Keratinocyte (primary cell): ENCODE data around the gene MANEAL. TPM values are rescaled to one million over a fixed set of nuclear protein-coding genes. Genes with fewer than 3 reads are reported as not detected.

Source experiments
- DNase-seq: peaks from one replicate; pipeline ENCODE4 v3.0.0-alpha.2; 2011; ENCODE audit warnings: low read depth, missing footprints, low spot score
- FAIRE-seq: peaks from 2 replicates; lab custom pipeline; 2011; peaks lifted over from hg19 to GRCh38; lab: Jason Lieb, UNC
- H2AFZ ChIP-seq: 2 replicates; pipeline ENCODE4 v1.6.0; 2012; ENCODE audit warnings: low read length, control low read depth, inconsistent platforms; ENCODE audit not compliant: control insufficient read depth
- H3K27ac ChIP-seq: 2 replicates; pipeline ENCODE4 v1.5.1; 2011; ENCODE audit warnings: low read length; ENCODE audit not compliant: control insufficient read depth, insufficient read depth
- H3K27me3 ChIP-seq: 3 replicates; pipeline ENCODE4 v1.6.0; 2011; ENCODE audit warnings: low read length; ENCODE audit not compliant: control insufficient read depth, insufficient read depth; ENCODE audit errors: extremely low read depth
- H3K36me3 ChIP-seq, 2 experiments: 2 replicates in 1 of 2; 3 replicates in 1 of 2; pipeline ENCODE4 v1.5.1; 2011; ENCODE audit warnings: low read length in 2 of 2, mild to moderate bottlenecking in 1 of 2; ENCODE audit not compliant: control insufficient read depth in 2 of 2, insufficient read depth in 2 of 2; ENCODE audit errors: extremely low read depth in 1 of 2
- H3K4me1 ChIP-seq: 3 replicates; pipeline ENCODE4 v1.5.1; 2011; ENCODE audit warnings: low read length; ENCODE audit not compliant: control insufficient read depth, insufficient read depth; ENCODE audit errors: extremely low read depth
- H3K4me2 ChIP-seq: 3 replicates; pipeline ENCODE4 v1.6.0; 2011; ENCODE audit warnings: low read depth, low read length; ENCODE audit not compliant: control insufficient read depth, insufficient read depth; ENCODE audit errors: extremely low read depth
- H3K4me3 ChIP-seq, 3 experiments: fragments of 200-600 bp in 1 of 3; sonication (generic) in 1 of 3; 2 replicates in 2 of 3; 3 replicates in 1 of 3; pipeline ENCODE4 v1.5.1; 2011 to 2016; ENCODE audit warnings: low read length in 3 of 3, mild to moderate bottlenecking in 3 of 3, control low read depth in 2 of 3, inconsistent platforms in 1 of 3, low read depth in 1 of 3, mixed read lengths in 1 of 3, mixed run types in 1 of 3, moderate library complexity in 1 of 3; ENCODE audit not compliant: control insufficient read depth in 2 of 3, insufficient read depth in 2 of 3; ENCODE audit errors: extremely low read depth in 1 of 3
- H3K79me2 ChIP-seq: 2 replicates; pipeline ENCODE4 v1.6.0; 2012; ENCODE audit warnings: low read length; ENCODE audit not compliant: control insufficient read depth, insufficient read depth
- H3K9ac ChIP-seq: 3 replicates; pipeline ENCODE4 v1.6.0; 2011; ENCODE audit warnings: low read length; ENCODE audit not compliant: control insufficient read depth, insufficient read depth; ENCODE audit errors: extremely low read depth
- H3K9me1 ChIP-seq: 3 replicates; pipeline ENCODE4 v1.6.0; 2011; ENCODE audit warnings: low read length; ENCODE audit not compliant: control insufficient read depth, insufficient read depth; ENCODE audit errors: extremely low read depth
- H3K9me3 ChIP-seq: 2 replicates; pipeline ENCODE4 v1.5.1; 2012; ENCODE audit warnings: low read depth, low read length; ENCODE audit not compliant: control insufficient read depth
- H4K20me1 ChIP-seq: 3 replicates; pipeline ENCODE4 v1.6.0; 2011; ENCODE audit warnings: low read length; ENCODE audit not compliant: control insufficient read depth, insufficient read depth; ENCODE audit errors: extremely low read depth
- EZH2 ChIP-seq: IDR thresholded peaks from one replicate; pipeline ENCODE4 v1.6.1; 2012; ENCODE audit warnings: inconsistent platforms, mild to moderate bottlenecking, low read length, moderate library complexity
- dilution Hi-C: fragments of 300-500 bp; cut with MboI; formaldehyde crosslinking; loops from one replicate; pipeline ENCODE4 v1.7.0; 2020; ENCODE audit warnings: low sequenced_read_pairs; ENCODE audit not compliant: extremely low pct_ligation_motif_present
- polyA plus RNA-seq, 5 experiments: library from polyadenylated mRNA; depleted of rRNA in 3 of 5; stranded (reverse) in 3 of 5; stranded (forward) in 1 of 5; unstranded in 1 of 5; fragments of >200 nt; gene quantifications; 1 replicate in 1 of 5; 2 replicates in 3 of 5; 3 replicates in 1 of 5; pipeline versions ENCODE4 v1.2.1 to v1.2.3, GENCODE V29; 2011 to 2012; ENCODE audit warnings: missing spikeins in 2 of 5, low read depth in 1 of 5, low replicate concordance in 1 of 5
- TF ChIP-seq, protein P1 (sequence below), 3 experiments: IDR thresholded peaks in 1 of 3; conservative IDR thresholded peaks in 1 of 3; optimal IDR thresholded peaks in 1 of 3; 2 replicates in 2 of 3; 3 replicates in 1 of 3; pipeline versions ENCODE3 to v1.5.1; 2011; ENCODE audit warnings: low read length in 3 of 3, mild to moderate bottlenecking in 3 of 3, moderate library complexity in 2 of 3, control low read depth in 1 of 3, inconsistent platforms in 1 of 3; ENCODE audit not compliant: insufficient read depth in 2 of 3; ENCODE audit errors: extremely low read depth in 1 of 3

The MANEAL gene
- polyA plus RNA-seq, 1 donor (not counting 4 experiments of a cell fraction or from before 2014, with no cell fraction given): 0.37 TPM

- Histone ChIP-seq H3K4me2 (no peak overlapping the region), H3K9ac (no peak overlapping the region), H3K9me1 (no peaks in the 10 kb centered on the region), H3K4me3 (no peak overlapping the region), H4K20me1 (no peaks in the 10 kb centered on the region), H3K27ac (no peak overlapping the region), H3K36me3 (no peaks in the 10 kb centered on the region), H3K9me3 (no peaks in the 10 kb centered on the region), H3K79me2 (no peaks in the 10 kb centered on the region), H2AFZ (no peak overlapping the region), H3K4me1 (no peaks in the 10 kb centered on the region), H3K27me3 (peaks cover 66% of the 10 kb centered on the region)
- TF ChIP-seq EZH2: peak; percentile 56
- TF ChIP-seq, protein P1, sequence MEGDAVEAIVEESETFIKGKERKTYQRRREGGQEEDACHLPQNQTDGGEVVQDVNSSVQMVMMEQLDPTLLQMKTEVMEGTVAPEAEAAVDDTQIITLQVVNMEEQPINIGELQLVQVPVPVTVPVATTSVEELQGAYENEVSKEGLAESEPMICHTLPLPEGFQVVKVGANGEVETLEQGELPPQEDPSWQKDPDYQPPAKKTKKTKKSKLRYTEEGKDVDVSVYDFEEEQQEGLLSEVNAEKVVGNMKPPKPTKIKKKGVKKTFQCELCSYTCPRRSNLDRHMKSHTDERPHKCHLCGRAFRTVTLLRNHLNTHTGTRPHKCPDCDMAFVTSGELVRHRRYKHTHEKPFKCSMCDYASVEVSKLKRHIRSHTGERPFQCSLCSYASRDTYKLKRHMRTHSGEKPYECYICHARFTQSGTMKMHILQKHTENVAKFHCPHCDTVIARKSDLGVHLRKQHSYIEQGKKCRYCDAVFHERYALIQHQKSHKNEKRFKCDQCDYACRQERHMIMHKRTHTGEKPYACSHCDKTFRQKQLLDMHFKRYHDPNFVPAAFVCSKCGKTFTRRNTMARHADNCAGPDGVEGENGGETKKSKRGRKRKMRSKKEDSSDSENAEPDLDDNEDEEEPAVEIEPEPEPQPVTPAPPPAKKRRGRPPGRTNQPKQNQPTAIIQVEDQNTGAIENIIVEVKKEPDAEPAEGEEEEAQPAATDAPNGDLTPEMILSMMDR (optimal IDR thresholded peaks at IDR 0.05 in 1 of 3, IDR thresholded peaks at IDR 0.05 in 1 of 3, conservative IDR thresholded peaks at IDR 0.05 in 1 of 3; ENCODE audit: extremely low read depth in 1 of 3, insufficient read depth in 2 of 3, low read length in 3 of 3): no peak
- dilution Hi-C loops: no loop called here
- DNase-seq: no peak
- no peak for FAIRE-seq
These were observed 29.2 kb upstream of the MANEAL start for GRCh38 chr1:37764414-37764825.

DNA sequence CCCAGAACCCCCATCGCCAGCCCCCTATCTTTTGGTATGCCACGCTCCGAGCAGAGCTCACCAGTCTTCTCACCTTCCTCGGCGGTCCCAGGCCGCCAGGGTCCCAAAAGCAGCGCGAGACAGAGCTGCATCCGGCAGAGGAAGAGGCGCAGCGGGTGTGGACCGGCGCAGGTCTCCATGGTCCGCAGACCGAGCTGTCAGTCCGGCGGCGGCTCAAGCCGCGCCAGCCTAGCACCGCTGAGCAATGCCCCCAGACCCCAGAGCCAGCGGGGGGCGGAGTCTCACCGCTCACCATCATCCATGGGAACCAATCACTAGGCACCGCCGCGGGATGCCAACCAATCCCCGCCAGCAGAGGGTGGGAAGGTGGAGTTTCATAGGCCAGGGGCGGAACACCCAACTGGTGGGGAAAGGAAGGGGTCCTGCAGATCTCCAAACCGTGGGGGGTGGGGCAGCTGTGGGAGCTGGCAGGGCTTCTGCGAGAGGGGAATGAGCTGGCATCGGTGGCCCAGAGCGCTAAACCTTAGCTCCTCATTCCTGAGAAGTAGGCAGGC, 28.7 kb upstream of the MANEAL start, which contains the start of gene EPHA10:
Gene EPHA10 (minus strand): TSS at position 233 of the 554 bp plus-strand sequence. CDS start 54 bp downstream, at position 179.
- TF ChIP-seq EZH2: no peak
- TF ChIP-seq, protein P1 (optimal IDR thresholded peaks at IDR 0.05 in 1 of 3, IDR thresholded peaks at IDR 0.05 in 1 of 3, conservative IDR thresholded peaks at IDR 0.05 in 1 of 3; ENCODE audit: extremely low read depth in 1 of 3, insufficient read depth in 2 of 3, low read length in 3 of 3): no peak
- DNase-seq: no peak
- Histone ChIP-seq H3K9me3 (no peaks in the 10 kb centered on the region), H3K79me2 (no peaks in the 10 kb centered on the region), H3K4me1 (no peaks in the 10 kb centered on the region), H3K9ac (no peak within 1 kb of the TSS), H3K4me2 (peak within 1 kb of the TSS; percentile 10), H3K4me3 (no peak within 1 kb of the TSS), H3K36me3 (no peaks in the 10 kb centered on the region), H3K27ac (no peak within 1 kb of the TSS), H3K27me3 (peaks cover 69% of the 10 kb centered on the region), H2AFZ (no peak within 1 kb of the TSS), H3K9me1 (no peaks in the 10 kb centered on the region), H4K20me1 (no peaks in the 10 kb centered on the region)
- no peak for FAIRE-seq
- dilution Hi-C loops: no loop called here
